ENCODE measurements around the gene OR2V1. TPM values are rescaled to one million over a fixed set of nuclear protein-coding genes. Genes with fewer than 3 reads are reported as not detected.
A peak's percentile ranks its signal among the peaks of the same experiment; 100 is the strongest.

The OR2V1 gene
- total and polyA plus RNA-seq, 2 of the 4 experiments (the other 2 are of a cell fraction) = not detected

DNA sequence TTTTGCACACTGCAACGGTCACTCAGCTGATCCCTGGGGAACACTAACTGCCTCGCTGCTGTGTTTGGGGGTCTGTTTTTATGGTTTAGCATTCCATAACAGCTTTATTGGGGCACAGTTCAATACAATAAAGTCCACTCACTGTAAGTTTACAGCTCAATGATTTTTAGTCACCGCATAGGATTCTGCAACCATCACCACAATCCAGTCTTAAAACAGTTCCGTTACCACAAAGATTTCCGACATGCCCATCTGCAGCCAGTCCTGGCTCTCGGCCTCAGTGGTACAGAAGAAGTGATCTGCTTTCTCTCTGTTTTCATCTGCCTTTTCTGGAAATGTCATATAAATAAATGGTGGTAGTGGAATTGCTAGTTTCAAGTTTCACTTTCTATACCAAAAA lies 40.0 kb upstream of the OR2V1 start:
- Histone ChIP-seq H3K9ac (ENCODE audit: low read depth, low read length) (no peak overlapping the region), H3K4ac (ENCODE audit: low read depth, low read length) (no peak overlapping the region), H2BK15ac (ENCODE audit: low read depth, low read length) (no peak overlapping the region), H3K56ac (ENCODE audit: extremely low read depth, insufficient read depth, low read length) (no peak overlapping the region), H2BK5ac (ENCODE audit: low read depth, low read length, poor library complexity, severe bottlenecking) (no peak overlapping the region), H2AFZ (replicated peaks; ENCODE audit: low read length, poor library complexity) (no peak overlapping the region), H3K9me1 (ENCODE audit: insufficient read depth, low read length) (peaks cover 2% of the 10 kb centered on the region; the same call in 1 of the 2 replicates), H3K27me3 (ENCODE audit: control insufficient read depth, insufficient read depth, low read length) (no peaks in the 10 kb centered on the region), H2AK5ac (ENCODE audit: low read depth, low read length) (no peak overlapping the region), H4K91ac (ENCODE audit: insufficient read depth, low read depth, low read length) (no peak overlapping the region), H3K23ac (ENCODE audit: low read depth, low read length) (no peak overlapping the region), H4K5ac (ENCODE audit: low read depth, low read length) (no peak overlapping the region), H2AK9ac (replicated peaks; ENCODE audit: low read depth, low read length, poor library complexity) (no peak overlapping the region), H3K79me1 (ENCODE audit: low read depth in 1 of 2, low read length in 2 of 2) (no peaks in the 10 kb centered on the region), H3K14ac (replicated peaks; ENCODE audit: low read depth, low read length) (no peak overlapping the region), H3K36me3 (ENCODE audit: control insufficient read depth, insufficient read depth, low read length) (no peaks in the 10 kb centered on the region), H3K27ac (ENCODE audit: insufficient read depth, low read length) (no peak overlapping the region), H2BK120ac (ENCODE audit: low read depth, low read length) (no peak overlapping the region), H3K9me3 (ENCODE audit: control insufficient read depth, insufficient read depth, low read length) (no peaks in the 10 kb centered on the region), H4K8ac (ENCODE audit: low read depth in 2 of 2, low read length in 2 of 2) (no peak overlapping the region), H3K4me3 (ENCODE audit: insufficient read depth, low read depth, low read length) (no peak overlapping the region), H2BK20ac (ENCODE audit: low read depth, low read length) (no peak overlapping the region), H3K4me2 (ENCODE audit: low read depth, low read length) (peak overlapping the region; percentile 62), H4K20me1 (ENCODE audit: insufficient read depth, low read length) (no peaks in the 10 kb centered on the region), H3K18ac (ENCODE audit: low read depth, low read length) (no peak overlapping the region), H3K4me1 (ENCODE audit: control insufficient read depth, insufficient read depth, low read length) (peaks cover 4% of the 10 kb centered on the region; the same call in 1 of the 2 replicates)
- CTCF ChIA-PET = interaction anchor here (1.4 kb wide), 1 partner anchor 13 kb away, joined by 3 read pairs; no protein-coding TSS in a partner anchor
- TF ChIP-seq MAFK (IDR thresholded peaks at IDR 0.05; ENCODE audit: low read depth, low read length) (no peak), RAD21 (IDR thresholded peaks at IDR 0.05; ENCODE audit: low read length) (no peak), CEBPB (IDR thresholded peaks at IDR 0.05; ENCODE audit: low read depth, low read length) (no peak), SMC3 (IDR thresholded peaks at IDR 0.05; ENCODE audit: low read depth, low read length) (no peak), MXI1 (IDR thresholded peaks at IDR 0.05; ENCODE audit: borderline replicate concordance, low read depth, low read length) (no peak), RCOR1 (IDR thresholded peaks at IDR 0.05; ENCODE audit: insufficient replicate concordance, low read length) (no peak), BHLHE40 (IDR thresholded peaks at IDR 0.05; ENCODE audit: low read depth, low read length) (no peak), NFE2L2 (IDR thresholded peaks at IDR 0.05; ENCODE audit: low read depth, low read length) (no peak), RFX5 (IDR thresholded peaks at IDR 0.05; ENCODE audit: low read depth, low read length) (no peak), MAZ (IDR thresholded peaks at IDR 0.05; ENCODE audit: borderline replicate concordance, low read depth, low read length) (no peak), POLR2A (IDR thresholded peaks at IDR 0.05; ENCODE audit: low read depth, low read length) (no peak), CHD1 (IDR thresholded peaks at IDR 0.05; ENCODE audit: low read depth, low read length) (no peak), FOS (IDR thresholded peaks at IDR 0.05; ENCODE audit: low read depth, low read length) (no peak)
- TF ChIP-seq, protein P1, sequence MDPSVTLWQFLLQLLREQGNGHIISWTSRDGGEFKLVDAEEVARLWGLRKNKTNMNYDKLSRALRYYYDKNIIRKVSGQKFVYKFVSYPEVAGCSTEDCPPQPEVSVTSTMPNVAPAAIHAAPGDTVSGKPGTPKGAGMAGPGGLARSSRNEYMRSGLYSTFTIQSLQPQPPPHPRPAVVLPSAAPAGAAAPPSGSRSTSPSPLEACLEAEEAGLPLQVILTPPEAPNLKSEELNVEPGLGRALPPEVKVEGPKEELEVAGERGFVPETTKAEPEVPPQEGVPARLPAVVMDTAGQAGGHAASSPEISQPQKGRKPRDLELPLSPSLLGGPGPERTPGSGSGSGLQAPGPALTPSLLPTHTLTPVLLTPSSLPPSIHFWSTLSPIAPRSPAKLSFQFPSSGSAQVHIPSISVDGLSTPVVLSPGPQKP (IDR thresholded peaks at IDR 0.05; ENCODE audit: borderline replicate concordance, low read depth, low read length) = no peak
- TF ChIP-seq, protein P2, sequence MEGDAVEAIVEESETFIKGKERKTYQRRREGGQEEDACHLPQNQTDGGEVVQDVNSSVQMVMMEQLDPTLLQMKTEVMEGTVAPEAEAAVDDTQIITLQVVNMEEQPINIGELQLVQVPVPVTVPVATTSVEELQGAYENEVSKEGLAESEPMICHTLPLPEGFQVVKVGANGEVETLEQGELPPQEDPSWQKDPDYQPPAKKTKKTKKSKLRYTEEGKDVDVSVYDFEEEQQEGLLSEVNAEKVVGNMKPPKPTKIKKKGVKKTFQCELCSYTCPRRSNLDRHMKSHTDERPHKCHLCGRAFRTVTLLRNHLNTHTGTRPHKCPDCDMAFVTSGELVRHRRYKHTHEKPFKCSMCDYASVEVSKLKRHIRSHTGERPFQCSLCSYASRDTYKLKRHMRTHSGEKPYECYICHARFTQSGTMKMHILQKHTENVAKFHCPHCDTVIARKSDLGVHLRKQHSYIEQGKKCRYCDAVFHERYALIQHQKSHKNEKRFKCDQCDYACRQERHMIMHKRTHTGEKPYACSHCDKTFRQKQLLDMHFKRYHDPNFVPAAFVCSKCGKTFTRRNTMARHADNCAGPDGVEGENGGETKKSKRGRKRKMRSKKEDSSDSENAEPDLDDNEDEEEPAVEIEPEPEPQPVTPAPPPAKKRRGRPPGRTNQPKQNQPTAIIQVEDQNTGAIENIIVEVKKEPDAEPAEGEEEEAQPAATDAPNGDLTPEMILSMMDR (conservative IDR thresholded peaks at IDR 0.05; ENCODE audit: low read depth, low read length) = no peak
- TF ChIP-seq, protein P3, sequence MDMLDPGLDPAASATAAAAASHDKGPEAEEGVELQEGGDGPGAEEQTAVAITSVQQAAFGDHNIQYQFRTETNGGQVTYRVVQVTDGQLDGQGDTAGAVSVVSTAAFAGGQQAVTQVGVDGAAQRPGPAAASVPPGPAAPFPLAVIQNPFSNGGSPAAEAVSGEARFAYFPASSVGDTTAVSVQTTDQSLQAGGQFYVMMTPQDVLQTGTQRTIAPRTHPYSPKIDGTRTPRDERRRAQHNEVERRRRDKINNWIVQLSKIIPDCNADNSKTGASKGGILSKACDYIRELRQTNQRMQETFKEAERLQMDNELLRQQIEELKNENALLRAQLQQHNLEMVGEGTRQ (IDR thresholded peaks at IDR 0.05; ENCODE audit: low read depth, low read length) = no peak
- intact Hi-C loops (cut with micrococcal nuclease) = no loop called here
- ATAC-seq (ENCODE audit: low read depth) (no peak), DNase-seq (peak; percentile 37)
- BruUV-seq (replicated peaks) = no TSS peak
- POLR2A ChIA-PET (ENCODE audit: unreplicated experiment) = no interaction called here
- in situ Hi-C loops (cut with MboI; ENCODE audit: low sequenced_read_pairs) = no loop called here
- WGBS, 2 experiments (ENCODE audit: extremely low coverage in 2 of 2, insufficient read length in 1 of 2) = no CpG with 5 or more reads among the region's 6 CpGs
- dilution Hi-C loops (cut with HindIII; ENCODE audit: low sequenced_read_pairs, unreplicated experiment) = no loop called here
